ENCODE measurements around the gene NT5E.

NT5E gene

DNA sequence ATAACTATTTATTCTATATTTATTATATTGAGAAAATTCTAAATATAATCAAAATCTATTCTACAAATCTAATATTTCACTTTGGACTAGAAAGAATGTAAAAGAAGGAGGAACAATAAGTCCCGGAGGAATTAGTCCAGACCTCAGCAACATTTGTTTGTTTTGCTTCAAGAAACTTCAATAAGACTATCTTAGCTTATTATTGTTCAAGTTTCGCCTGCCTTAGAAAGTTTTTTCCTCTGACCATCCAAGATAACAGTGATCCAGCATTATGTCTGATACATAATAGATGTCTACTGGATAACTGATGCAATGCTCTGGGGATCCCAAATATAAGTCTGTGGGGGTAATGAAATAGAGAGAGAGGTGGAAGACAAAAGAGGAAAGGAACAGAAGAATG lies 28.7 kb upstream of the NT5E start:
- DNase-seq (ENCODE audit: low read depth in 2 of 2, low spot score in 1 of 2) = no peak

DNA sequence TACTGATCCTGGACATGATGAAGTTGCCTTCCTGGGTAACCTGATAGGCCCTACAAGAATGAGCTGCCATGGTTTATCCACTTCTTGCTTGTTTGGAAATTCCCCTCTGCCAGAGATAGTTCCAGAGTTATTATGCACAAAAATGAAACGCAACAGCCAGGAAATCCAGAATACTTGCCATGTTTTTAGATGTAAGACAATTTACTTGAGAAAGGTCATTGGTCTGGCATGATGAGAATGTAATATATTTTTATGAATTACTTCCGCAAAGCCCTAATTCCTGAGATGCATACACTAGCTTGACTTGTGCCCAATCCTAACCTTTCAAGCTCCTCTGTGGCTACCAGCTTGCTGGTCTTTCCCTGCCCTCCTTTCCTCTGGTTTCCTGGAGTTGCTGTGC lies 27.9 kb upstream of the NT5E start:
- DNase-seq (ENCODE audit: low read depth in 2 of 2, low spot score in 1 of 2) = no peak

DNA sequence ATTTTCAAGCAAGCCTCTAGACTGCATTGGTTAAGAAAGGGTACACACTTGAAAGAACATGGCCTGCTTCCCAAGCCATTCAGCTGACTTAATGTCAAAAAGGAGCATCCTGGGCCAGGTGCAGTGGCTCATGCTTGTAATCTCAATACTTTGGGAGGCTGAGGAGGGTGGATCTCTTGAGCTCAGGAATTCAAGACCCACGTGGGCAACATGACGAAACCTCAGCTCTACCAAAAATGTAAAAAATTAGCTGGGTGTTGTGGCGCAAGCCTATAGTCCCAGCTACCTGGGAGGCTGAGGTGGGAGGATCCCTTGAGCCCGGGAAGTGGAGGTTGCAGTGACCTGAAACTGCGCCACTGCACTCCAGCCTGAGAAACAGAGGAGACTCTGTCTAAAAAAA lies 26.9 kb upstream of the NT5E start:
- DNase-seq (ENCODE audit: low read depth in 2 of 2, low spot score in 1 of 2) = no peak

GRCh38 chr6:85424981-85425380 lies 24.9 kb upstream of the NT5E start:
- DNase-seq (ENCODE audit: low read depth in 2 of 2, low spot score in 1 of 2) = no peak

- no peak for DNase-seq (ENCODE audit: low read depth in 2 of 2, low spot score in 1 of 2)
These were observed 23.9 kb upstream of the NT5E start for GRCh38 chr6:85425997-85426396.

GRCh38 chr6:85428486-85428885 lies 21.4 kb upstream of the NT5E start:
- no peak for DNase-seq (ENCODE audit: low read depth in 2 of 2, low spot score in 1 of 2)

DNA sequence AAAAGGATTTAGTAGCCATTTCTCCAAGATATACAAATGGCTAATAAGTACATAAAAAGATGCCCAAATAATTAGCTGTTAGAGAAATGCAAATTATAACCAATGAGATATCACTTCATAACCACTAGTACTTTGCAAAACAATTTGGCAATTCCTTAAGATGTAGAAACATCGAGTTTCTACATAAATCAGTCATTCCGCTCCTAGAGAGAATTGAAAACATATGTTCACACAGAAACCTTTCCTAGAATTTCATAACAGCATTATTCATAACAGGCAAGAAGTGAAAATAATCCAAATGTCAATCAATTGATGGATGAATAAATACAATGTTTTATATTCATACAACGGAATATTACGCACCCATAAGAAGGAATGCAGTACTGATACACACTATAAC lies 20.5 kb upstream of the NT5E start:
- DNase-seq (ENCODE audit: low read depth in 2 of 2, low spot score in 1 of 2) = no peak

DNA sequence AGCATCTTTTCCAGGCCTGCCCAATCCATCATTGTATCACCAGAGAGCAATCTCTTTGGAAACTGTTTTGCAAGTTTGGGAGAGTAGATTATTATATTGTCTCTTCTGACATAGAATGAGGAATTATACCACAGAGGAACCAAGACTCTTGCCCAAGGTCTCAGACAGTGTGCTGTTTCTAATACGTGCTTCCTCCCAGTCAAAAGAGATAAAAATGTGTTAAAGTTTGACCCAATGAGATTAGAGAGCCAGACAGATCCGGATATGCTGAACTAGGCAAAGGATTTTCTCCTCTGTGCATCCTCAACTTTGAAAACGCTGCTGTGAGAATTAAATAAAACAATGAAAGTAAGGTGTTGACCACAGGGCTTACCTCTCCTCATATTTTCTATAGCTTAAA lies 18.6 kb upstream of the NT5E start:
- no peak for DNase-seq (ENCODE audit: low read depth in 2 of 2, low spot score in 1 of 2)

GRCh38 chr6:85432554-85432953 lies 17.3 kb upstream of the NT5E start:
- DNase-seq (ENCODE audit: low read depth in 2 of 2, low spot score in 1 of 2) = no peak

DNA sequence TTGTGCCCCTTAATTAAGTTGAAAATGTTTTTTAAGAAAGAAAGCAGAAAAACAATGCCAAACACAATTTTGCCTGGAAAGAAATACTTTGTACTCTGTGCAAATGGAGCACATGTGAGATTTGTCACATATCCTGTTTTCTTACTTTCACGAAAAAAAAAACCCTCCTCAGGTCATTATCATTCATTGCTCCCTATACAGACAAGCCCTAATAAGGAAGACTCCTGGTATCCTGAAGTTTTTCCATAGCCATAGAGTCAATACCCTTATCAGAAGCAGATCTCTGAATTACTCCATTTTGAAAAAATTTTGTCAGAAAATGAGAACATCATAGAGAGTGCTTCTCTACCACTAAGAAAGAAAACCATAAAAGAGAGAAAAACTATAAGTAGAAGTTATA lies 14.0 kb upstream of the NT5E start:
- no peak for DNase-seq (ENCODE audit: low read depth in 2 of 2, low spot score in 1 of 2)

- DNase-seq (ENCODE audit: low read depth in 2 of 2, low spot score in 1 of 2) = no peak
These were observed 13.5 kb upstream of the NT5E start for GRCh38 chr6:85436411-85436810.

GRCh38 chr6:85436939-85437495 lies 12.9 kb upstream of the NT5E start:
- DNase-seq (ENCODE audit: low read depth in 2 of 2, low spot score in 1 of 2) = no peak

- no peak for DNase-seq (ENCODE audit: low read depth in 2 of 2, low spot score in 1 of 2)
These were observed 6.3 kb upstream of the NT5E start for GRCh38 chr6:85443349-85444117.

- peak in 1 of 2 donors; percentile 61 for DNase-seq (ENCODE audit: low read depth in 2 of 2, low spot score in 1 of 2)
These were observed 480 bp upstream of the NT5E start for GRCh38 chr6:85449388-85449817.

- DNase-seq (ENCODE audit: low read depth in 2 of 2, low spot score in 1 of 2) = no peak
These were observed 1.9 kb downstream of the NT5E start for GRCh38 chr6:85451565-85452306.

DNA sequence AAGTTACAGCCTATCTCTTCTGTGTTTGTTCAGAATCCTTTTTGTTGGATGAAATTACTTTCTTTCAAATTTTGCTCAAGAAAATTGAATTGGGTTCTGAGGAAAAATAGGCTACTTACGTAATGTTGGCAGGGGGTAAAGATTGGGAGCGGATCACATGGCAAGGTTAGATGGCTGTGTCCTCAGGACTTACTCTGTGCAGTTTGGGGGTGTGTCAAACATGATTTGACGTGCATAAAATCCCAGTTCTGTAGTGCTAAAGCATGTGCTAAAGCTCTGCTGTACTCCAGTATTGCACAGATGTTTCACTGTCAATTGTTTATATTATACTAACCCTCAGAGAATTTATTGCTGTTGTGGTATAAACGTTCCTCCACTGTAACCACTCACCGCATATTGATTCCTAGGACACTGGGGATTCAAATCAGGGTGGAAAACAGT lies 2.6 kb downstream of the NT5E start:
- no peak for DNase-seq (ENCODE audit: low read depth in 2 of 2, low spot score in 1 of 2)

GRCh38 chr6:85453052-85453451 lies 3.2 kb downstream of the NT5E start:
- no peak for DNase-seq (ENCODE audit: low read depth in 2 of 2, low spot score in 1 of 2)

- DNase-seq (ENCODE audit: low read depth in 2 of 2, low spot score in 1 of 2) = no peak
These were observed 3.6 kb downstream of the NT5E start for GRCh38 chr6:85453490-85453889.

GRCh38 chr6:85455471-85456026 lies 5.7 kb downstream of the NT5E start:
- DNase-seq (ENCODE audit: low read depth in 2 of 2, low spot score in 1 of 2) = no peak

DNA sequence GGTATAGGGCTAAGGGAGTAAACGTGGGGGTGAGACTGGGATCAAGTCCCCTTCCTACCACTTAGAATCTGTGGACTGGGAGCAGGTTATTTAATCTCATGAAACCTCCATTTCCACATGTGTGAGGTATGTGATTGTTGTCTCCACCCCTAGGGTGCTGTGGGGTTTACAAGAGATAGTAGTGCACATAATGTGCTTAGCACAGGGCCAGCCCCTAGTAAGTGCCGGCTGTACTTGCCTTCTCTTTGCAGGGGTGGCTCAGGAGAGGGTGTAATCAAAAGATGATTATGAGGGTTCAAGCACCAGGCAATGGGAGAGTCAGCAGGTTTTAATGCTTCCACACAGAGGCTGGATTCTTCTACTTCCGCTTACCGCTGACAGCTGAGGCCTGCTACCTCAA lies 6.9 kb downstream of the NT5E start:
- DNase-seq (ENCODE audit: low read depth in 2 of 2, low spot score in 1 of 2) = no peak

GRCh38 chr6:85458184-85458583 lies 8.3 kb downstream of the NT5E start:
- DNase-seq (ENCODE audit: low read depth in 2 of 2, low spot score in 1 of 2) = no peak

DNA sequence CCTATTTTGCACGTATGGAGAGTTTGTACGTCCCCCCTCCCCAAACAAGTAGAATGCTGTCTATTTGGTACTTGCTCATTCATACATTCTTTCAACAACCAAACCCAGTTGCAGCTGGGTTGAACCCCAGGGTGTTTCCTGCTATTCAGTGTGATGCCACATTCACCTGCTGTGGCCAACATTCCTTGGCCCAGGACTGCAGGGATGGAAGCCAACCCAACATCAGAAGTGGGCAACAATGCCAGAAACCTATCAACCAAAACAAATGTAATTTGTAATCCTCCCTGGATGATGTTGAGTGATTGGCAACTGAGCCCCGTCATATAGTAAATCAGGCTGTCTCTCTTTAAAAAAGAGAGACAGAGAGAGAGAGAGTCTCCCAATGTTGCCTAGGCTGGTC lies 8.9 kb downstream of the NT5E start:
- no peak for DNase-seq (ENCODE audit: low read depth in 2 of 2, low spot score in 1 of 2)

Measured in stimulated activated CD8-positive, alpha-beta memory T cell treated with anti-CD3 and anti-CD28 coated beads, Interleukin-4, amount 100 ng/mL, for 4 hours (primary cell).